ENCODE measurements around the gene DOLK. TPM values are rescaled to one million over a fixed set of nuclear protein-coding genes. Genes with fewer than 3 reads are reported as not detected.

The DOLK gene
- total RNA-seq, 1 donor from 2014 or later, result 20.7 TPM

- Mint-ChIP-seq H3K4me3 (no peak overlapping the region), H3K36me3 (ENCODE audit: low read depth) (peaks cover 3% of the 10 kb centered on the region), H3K9me3 (no peaks in the 10 kb centered on the region), H3K27me3 (ENCODE audit: low read depth) (no peaks in the 10 kb centered on the region), H3K4me1 (peaks cover 22% of the 10 kb centered on the region), H3K27ac (ENCODE audit: unreplicated experiment) (no peak overlapping the region)
- TF ChIP-seq, protein P1, sequence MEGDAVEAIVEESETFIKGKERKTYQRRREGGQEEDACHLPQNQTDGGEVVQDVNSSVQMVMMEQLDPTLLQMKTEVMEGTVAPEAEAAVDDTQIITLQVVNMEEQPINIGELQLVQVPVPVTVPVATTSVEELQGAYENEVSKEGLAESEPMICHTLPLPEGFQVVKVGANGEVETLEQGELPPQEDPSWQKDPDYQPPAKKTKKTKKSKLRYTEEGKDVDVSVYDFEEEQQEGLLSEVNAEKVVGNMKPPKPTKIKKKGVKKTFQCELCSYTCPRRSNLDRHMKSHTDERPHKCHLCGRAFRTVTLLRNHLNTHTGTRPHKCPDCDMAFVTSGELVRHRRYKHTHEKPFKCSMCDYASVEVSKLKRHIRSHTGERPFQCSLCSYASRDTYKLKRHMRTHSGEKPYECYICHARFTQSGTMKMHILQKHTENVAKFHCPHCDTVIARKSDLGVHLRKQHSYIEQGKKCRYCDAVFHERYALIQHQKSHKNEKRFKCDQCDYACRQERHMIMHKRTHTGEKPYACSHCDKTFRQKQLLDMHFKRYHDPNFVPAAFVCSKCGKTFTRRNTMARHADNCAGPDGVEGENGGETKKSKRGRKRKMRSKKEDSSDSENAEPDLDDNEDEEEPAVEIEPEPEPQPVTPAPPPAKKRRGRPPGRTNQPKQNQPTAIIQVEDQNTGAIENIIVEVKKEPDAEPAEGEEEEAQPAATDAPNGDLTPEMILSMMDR (conservative IDR thresholded peaks at IDR 0.05), result no peak
- DNase-seq (ENCODE audit: low read depth, low spot score), result no peak
Measured at GRCh38 chr9:128913995-128914772, 33.2 kb downstream of the DOLK start.

DNA sequence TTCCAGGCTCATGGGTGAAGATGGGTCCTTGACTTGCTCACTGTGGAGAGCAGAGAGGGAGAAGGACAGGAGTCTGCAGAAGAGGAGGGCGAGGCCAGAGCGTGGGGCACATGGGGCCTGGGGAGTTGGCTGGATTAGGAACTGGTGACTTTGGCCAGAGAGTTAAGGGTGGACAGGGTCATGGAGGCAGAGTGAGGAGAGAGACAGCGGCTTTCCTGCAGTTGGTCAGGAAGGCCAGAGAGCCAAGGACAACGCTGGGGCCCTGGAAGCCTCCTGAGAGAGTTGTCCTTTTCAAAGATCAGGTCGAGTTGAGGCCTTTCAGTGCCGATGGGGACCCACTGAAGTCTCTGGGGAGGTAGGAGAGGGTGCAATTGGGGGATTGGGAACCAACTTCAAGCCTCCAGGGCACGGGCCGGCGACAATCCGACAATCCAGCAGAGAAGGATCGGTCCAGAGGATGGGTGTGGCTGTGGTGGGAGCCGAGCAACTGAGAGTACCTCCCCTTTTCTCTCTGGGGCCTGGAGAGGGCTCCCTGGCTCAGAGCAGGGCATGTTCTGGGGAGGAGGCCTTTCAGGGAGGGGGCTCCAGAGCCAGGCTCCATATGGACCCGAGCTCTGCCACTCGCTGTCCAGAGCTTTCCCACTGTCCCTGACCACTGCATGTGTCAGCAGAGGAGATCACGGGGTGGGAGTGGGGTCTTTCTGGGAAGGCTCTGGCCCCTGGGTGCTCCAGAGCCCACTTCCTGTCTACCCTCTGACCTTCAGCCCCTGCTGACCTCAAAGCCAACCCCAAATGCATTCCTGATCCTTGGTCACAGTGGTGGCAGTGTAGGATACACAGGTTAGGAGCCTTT lies 34.1 kb downstream of the DOLK start:
- Mint-ChIP-seq H3K4me3 (no peak overlapping the region), H3K4me1 (peaks cover 19% of the 10 kb centered on the region), H3K36me3 (ENCODE audit: low read depth) (peaks cover 10% of the 10 kb centered on the region), H3K9me3 (no peaks in the 10 kb centered on the region), H3K27ac (ENCODE audit: unreplicated experiment) (peak overlapping the region; percentile 55), H3K27me3 (ENCODE audit: low read depth) (no peaks in the 10 kb centered on the region)
- DNase-seq (ENCODE audit: low read depth, low spot score), result no peak
- TF ChIP-seq, protein P1 (conservative IDR thresholded peaks at IDR 0.05), result no peak

DNA sequence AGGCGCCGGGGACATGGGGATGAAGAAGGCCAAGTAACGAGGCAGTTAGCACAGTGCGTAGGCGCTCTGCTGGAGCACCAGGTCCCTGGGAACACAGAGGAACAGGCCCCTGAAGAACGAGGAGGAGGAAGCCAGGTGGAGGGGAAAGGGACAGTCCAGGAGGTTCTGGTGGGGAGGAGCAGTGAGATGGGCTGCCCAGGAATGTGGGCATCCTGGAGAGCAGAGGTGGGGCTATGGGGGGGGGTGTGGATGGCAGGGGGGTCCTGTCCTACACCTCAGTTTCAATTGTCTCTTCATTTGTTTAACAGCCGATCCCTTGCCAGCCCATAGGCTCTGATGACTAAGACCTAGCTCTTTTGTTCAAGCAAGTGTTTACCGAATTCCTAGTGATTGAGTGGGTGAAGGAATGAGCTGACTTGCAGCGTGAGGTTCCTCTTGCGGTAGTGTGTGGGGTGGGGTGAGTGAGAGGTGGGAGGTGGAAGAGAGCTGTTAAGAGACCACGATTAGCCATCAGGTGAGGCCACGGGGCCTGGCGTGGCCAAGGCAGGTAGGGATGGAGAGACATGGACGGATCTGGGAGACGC lies 35.0 kb downstream of the DOLK start:
- TF ChIP-seq, protein P1 (conservative IDR thresholded peaks at IDR 0.05), result no peak
- DNase-seq (ENCODE audit: low read depth, low spot score), result no peak
- H3K4me3 Mint-ChIP-seq, result no peak overlapping the region
- peaks cover 19% of the 10 kb centered on the region for H3K4me1 Mint-ChIP-seq
- no peak overlapping the region for H3K27ac Mint-ChIP-seq (ENCODE audit: unreplicated experiment)
- H3K9me3 Mint-ChIP-seq, result no peaks in the 10 kb centered on the region
- H3K36me3 Mint-ChIP-seq (ENCODE audit: low read depth), result peaks cover 18% of the 10 kb centered on the region
- no peaks in the 10 kb centered on the region for H3K27me3 Mint-ChIP-seq (ENCODE audit: low read depth)

DNA sequence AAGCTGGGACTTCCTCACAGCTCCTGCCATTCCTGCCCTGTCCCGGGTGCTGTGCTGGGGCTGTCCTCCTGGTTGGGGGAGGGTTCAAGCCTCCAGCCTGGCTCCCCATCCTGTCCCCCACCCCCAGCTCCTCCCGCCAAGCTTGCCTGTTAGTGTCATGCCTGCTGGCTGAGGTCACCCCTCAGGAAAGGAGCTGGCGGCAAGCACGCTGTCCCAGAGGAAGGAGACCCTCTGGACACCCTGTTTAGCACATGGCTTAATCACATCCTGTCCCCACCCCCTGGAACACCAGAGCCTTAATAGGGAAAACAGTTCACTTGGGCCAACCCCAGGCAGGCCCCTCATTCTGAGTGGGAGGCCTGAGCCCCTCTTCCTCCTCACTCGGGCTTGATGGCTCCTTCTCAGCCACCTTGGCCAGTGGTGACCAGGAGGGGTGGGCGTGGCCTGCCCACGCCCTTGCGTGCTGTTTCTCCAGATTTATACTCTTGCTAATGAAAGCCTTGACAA lies 35.8 kb downstream of the DOLK start:
- peak overlapping the region; percentile 27 for H3K27ac Mint-ChIP-seq (ENCODE audit: unreplicated experiment)
- H3K9me3 Mint-ChIP-seq, result no peaks in the 10 kb centered on the region
- H3K4me1 Mint-ChIP-seq, result peaks cover 19% of the 10 kb centered on the region
- TF ChIP-seq, protein P1 (conservative IDR thresholded peaks at IDR 0.05), result no peak
- no peak for DNase-seq (ENCODE audit: low read depth, low spot score)
- H3K4me3 Mint-ChIP-seq, result no peak overlapping the region
- H3K27me3 Mint-ChIP-seq (ENCODE audit: low read depth), result no peaks in the 10 kb centered on the region
- peaks cover 19% of the 10 kb centered on the region for H3K36me3 Mint-ChIP-seq (ENCODE audit: low read depth)

GRCh38 chr9:128910906-128911305 lies 36.5 kb downstream of the DOLK start:
- Mint-ChIP-seq H3K36me3 (ENCODE audit: low read depth) (peaks cover 19% of the 10 kb centered on the region), H3K27ac (ENCODE audit: unreplicated experiment) (peak overlapping the region; percentile 20), H3K4me1 (peaks cover 19% of the 10 kb centered on the region), H3K4me3 (no peak overlapping the region), H3K27me3 (ENCODE audit: low read depth) (no peaks in the 10 kb centered on the region), H3K9me3 (no peaks in the 10 kb centered on the region)
- no peak for DNase-seq (ENCODE audit: low read depth, low spot score)
- TF ChIP-seq, protein P1 (conservative IDR thresholded peaks at IDR 0.05), result no peak
